VCaP (cell line): Measurements from ENCODE around the gene CECR2.
"Not testable (repeated sequence)": the region's sequence is repeated elsewhere in the genome, so short reads cannot be mapped to it uniquely, and the experiment has no call there.

Source experiments
- H3K27ac ChIP-seq: fragments of 450-650 bp; 2 replicates; pipeline ENCODE4 v1.5.1; 2017
- TF ChIP-seq, protein P1 (sequence below): fragments of 450-650 bp; conservative IDR thresholded peaks from 2 replicates; pipeline ENCODE4 v1.5.1; 2017; ENCODE audit warnings: mild to moderate bottlenecking, moderate library complexity

The CECR2 gene

DNA sequence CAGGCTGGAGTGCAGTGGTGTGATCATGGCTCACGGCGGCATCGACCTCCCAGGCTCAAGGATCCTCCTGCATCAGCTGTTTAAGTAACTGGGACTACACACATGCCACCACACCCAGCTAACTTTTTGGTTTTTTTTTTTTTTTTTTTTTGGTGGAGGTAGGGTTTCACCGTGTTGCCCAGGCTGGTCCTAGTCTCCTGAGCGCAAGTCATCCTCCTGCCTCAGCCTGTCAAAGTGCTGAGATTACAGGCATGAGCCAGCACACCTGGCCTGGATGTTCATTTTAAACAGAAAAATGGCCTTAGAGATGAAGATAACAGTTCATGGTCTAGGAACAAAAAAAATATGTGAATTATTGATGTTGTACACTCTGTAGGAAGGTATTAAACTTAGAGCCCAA, 180.4 kb downstream of the CECR2 start:
- TF ChIP-seq, protein P1, sequence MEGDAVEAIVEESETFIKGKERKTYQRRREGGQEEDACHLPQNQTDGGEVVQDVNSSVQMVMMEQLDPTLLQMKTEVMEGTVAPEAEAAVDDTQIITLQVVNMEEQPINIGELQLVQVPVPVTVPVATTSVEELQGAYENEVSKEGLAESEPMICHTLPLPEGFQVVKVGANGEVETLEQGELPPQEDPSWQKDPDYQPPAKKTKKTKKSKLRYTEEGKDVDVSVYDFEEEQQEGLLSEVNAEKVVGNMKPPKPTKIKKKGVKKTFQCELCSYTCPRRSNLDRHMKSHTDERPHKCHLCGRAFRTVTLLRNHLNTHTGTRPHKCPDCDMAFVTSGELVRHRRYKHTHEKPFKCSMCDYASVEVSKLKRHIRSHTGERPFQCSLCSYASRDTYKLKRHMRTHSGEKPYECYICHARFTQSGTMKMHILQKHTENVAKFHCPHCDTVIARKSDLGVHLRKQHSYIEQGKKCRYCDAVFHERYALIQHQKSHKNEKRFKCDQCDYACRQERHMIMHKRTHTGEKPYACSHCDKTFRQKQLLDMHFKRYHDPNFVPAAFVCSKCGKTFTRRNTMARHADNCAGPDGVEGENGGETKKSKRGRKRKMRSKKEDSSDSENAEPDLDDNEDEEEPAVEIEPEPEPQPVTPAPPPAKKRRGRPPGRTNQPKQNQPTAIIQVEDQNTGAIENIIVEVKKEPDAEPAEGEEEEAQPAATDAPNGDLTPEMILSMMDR, result no peak
- H3K27ac ChIP-seq, result no peak overlapping the region

DNA sequence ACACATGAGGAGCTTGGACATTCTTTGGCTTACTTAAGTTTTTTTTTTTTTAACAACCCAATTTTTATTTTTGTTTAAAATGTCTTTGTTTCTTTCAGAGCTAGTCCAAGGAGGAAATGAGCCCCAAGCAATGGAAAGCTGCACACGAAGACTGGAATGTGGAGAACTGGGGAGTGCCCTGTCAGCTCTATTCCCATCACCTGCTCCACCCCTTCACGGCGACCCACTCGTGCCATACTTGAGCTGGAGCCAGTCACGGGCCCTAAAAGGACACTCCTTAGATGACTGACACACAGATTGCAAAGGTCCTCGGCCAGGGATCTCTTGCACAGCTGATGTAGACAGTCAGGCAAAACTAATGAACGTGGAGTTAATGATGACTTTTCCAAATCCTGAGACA, 183.5 kb downstream of the CECR2 start:
- H3K27ac ChIP-seq, result no peak overlapping the region
- TF ChIP-seq, protein P1, result no peak

DNA sequence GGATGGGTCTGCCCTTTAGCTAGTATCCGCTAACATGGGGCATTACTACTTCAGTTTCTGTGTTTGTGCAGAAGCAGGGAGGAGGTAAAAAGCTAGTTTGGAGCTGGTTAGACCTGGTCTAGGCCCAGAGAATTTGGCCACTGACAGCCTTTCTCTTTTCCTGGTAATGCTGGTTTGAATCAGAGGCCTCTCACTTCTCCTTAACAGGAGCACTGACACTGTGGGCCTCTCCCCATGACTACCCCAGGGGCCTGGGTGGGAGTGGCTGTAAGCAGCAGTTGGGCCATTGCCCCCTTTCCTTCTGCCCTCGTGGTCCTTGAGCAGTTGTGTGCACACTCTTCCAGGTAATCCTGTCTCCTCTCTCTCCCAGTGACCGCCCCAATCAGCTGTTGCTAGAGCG, 185.6 kb downstream of the CECR2 start:
- no peak overlapping the region for H3K27ac ChIP-seq
- TF ChIP-seq, protein P1, result no peak

DNA sequence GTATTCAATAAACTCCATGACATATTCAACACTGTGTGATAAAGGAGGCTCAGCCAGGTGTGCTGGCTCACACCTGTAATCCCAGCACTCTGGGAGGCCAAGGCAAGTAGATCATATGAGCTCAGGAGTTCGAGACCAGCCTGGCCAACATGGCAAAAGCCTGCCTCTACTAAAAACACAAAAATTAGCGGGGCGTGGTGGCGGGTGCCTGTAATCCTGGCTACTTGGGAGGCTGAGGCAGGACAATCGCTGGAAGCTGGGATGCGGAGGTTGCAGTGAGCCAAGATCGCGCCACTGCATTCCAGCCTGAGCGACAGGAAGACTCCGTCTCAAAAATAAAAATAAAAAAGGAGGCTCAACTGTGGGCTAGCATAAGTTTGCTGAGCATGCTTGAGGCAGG, 189.9 kb downstream of the CECR2 start:
- peak overlapping the region; percentile 49; the same call in 1 of the 2 replicates for H3K27ac ChIP-seq
- TF ChIP-seq, protein P1, result no peak

DNA sequence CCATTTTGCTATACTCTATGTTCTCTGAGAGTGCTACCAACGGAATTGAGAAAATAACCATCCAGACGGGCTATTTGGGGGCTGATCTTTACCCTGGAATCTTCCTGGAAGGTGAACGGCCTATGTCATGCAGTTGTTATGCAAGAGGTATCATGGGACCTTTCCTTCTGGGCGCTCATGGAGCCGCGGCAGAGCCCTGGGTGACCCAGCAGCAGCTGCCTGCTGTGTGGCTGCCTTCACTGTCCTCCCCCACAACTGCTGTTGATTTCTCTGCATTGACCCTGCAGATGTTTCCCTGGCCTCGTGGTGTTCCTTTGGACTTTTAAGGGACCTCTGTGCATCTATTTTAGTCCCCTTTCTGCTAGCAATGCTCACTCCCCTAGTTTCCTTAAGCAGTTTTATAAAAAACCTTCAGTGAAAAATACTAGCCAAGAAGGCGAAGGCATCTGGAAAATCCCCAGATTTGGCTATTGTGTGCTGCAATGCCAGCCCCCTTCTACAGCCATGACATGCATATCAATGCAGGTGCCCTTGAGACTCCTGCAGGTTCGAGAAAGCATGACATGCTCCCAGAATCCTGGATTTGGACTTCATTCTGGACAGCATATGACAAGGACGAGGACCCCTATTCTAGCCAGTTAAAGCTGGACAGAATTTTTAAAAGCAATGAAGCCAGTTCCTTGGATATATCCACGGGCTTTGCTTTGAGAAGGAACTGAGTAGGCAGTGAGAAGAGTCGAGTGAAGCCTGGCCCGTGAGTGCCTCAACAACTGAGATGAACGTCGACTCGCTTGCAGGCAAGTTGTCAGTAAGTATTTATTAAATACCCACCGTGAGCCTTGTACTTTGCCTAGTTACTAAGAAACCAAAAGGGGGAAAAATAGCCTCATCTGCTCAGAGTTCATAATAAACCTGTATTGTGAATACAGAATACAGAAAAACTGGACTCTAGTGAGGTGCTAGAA, 193.9 kb downstream of the CECR2 start, which contains the start of gene SLC25A18:
Gene SLC25A18 (plus strand): TSS at position 593 of the 965 bp plus-strand sequence. CDS start 16,447 bp downstream, outside the sequence.
- TF ChIP-seq, protein P1, result no peak

DNA sequence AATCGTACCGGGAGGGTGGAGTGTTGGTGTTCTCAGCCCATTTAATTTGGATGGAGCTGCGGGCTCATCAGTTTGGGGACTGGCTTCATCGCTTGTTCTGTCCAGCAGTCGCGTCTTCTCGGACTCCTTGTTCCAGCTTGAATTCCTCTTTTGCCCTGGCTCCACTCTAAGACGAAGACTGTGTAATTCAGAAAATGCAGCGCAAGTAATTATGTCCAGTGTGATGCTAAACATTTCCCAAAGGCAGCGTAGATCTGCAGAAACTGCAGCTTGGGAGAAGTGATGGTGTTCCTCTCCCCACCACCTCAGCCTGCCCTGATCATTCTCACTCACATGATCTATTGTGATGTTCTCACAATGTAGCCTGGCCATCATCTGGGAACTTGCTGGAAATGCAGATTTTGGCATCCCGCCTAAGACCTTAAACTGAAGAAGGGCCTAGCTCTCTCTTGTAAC, 194.7 kb downstream of the CECR2 start:
- TF ChIP-seq, protein P1, result peak; percentile 14; the same call in 1 of the 2 replicates
- peak overlapping the region; percentile 19; the same call in 1 of the 2 replicates for H3K27ac ChIP-seq

More for the DNA sequence above, 193.9 kb downstream of the CECR2 start, which contains the start of gene SLC25A18:
- H3K27ac ChIP-seq, result peak within 1 kb of the TSS; percentile 41; the same call in 1 of the 2 replicates

DNA sequence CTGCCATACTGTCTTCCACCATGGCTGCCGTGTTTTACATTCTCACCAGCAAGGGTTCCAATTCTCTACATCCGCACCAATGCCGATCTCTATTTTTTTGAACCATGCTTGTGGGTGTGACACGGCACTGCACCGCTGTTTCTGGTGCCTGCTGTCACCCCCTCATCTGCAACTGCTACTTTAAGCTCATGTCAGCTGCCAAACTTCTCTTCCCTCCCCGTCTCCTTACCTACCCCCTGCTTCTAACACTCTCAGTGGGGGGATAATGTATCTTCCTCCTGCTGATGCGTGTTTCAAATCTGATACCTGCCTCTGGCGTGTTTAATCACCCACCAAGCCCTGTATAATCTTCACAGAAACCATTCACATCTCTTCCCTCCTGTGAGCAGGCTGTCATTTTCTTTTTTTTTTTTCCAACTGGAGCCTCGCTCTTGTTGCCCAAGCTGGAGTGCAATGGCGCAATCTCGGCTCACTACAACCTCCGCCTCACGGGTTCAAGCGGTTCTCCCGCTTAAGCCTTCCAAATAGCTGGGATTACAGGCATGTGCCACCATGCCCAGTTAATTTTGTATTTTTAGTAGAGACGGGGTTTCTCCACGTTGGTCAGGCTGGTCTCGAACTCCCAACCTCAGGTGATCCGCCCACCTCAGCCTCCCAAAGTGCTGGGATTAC, 196.9 kb downstream of the CECR2 start:
- not testable (repeated sequence) for H3K27ac ChIP-seq
